WTC11 (cell line): ENCODE measurements around the gene ABCD3.

Source experiments
- ARID4B ChIP-seq: sonication (generic); formaldehyde crosslinking; IDR thresholded peaks from 2 replicates; pipeline ENCODE4 v1.8.0; 2023; ENCODE audit warnings: missing genetic modification reagents, mild to moderate bottlenecking, borderline replicate concordance
- CTCF ChIP-seq: fragments of 200-600 bp; IDR thresholded peaks from 2 replicates; pipeline ENCODE4 v1.8.0; 2022; ENCODE audit warnings: antibody characterized with exemption
- JUN ChIP-seq: sonication (generic); formaldehyde crosslinking; IDR thresholded peaks from 2 replicates; pipeline ENCODE4 v1.8.0; 2023; ENCODE audit warnings: mild to moderate bottlenecking, missing genetic modification reagents
- TCF7 ChIP-seq: sonication (generic); formaldehyde crosslinking; IDR thresholded peaks from 2 replicates; pipeline ENCODE4 v1.8.0; 2022; ENCODE audit warnings: mild to moderate bottlenecking, low read depth, missing genetic modification reagents, moderate library complexity
- TEAD4 ChIP-seq: sonication (generic); formaldehyde crosslinking; IDR thresholded peaks from 2 replicates; pipeline ENCODE4 v1.8.0; 2022; ENCODE audit warnings: mild to moderate bottlenecking, missing genetic modification reagents

GRCh38 chr1:94417728-94417977 is 536 bp upstream of the ABCD3 start:
- TF ChIP-seq CTCF (no peak), TCF7 (CRISPR knock-in tag) (no peak), JUN (CRISPR knock-in tag) (no peak), ARID4B (CRISPR knock-in tag) (no peak), TEAD4 (CRISPR knock-in tag) (no peak)
